ENCODE data around the gene VARS1.
A peak's percentile ranks its signal among the peaks of the same experiment; 100 is the strongest.
"Not testable (repeated sequence)": the region's sequence is repeated elsewhere in the genome, so short reads cannot be mapped to it uniquely, and the experiment has no call there.

Gene VARS1

DNA sequence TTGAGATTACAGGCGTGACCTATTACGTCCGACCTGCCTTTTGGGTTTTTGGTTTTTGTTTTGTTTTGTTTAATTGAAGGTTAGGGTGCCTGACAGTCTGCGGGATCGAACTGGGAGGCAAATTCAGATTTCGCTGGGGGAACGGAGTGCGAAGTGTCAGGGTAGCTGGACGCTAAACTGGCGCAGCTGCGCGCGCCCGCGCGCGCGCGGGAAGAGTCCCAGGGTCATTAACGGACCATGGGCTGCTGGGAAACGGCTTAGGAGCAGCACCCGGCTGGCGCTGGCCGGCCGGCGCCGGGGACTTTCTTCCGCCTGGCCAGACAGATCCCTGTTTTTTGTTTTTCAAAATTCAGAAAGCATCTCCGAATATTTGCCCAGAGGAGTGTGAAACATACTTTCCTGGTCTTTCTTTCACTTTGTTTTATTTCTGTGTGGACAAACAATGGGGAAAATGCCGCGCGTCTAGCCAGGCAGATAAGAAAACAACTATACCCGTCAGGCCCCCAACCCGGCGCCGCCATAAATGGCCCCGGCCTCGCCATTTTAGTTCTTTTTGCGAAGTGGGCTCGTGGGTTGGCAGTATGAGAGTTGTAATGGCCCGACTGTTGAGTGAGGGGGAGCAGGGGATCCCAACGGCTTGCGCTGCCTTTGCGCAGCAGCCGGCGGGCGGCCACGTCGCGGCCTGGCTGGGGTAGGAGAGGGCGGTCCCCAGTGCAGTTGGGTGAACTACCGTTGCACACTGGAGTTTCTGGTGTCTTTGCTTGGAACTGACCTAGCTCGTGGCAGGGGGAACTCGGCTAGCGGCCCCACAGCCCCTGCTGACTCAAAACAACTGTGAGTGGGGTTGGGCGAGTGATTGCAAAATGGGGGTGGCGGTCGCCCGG, 39.1 kb upstream of the VARS1 start:
- FAIRE-seq: peak; percentile 71
- no peak for TF ChIP-seq SPI1 (IDR thresholded peaks at IDR 0.05; ENCODE audit: low read depth, low read length)
- TF ChIP-seq POLR2AphosphoS5 (IDR thresholded peaks at IDR 0.05; ENCODE audit: low read depth, low read length): peak; percentile 99
- peak; percentile 94 for TF ChIP-seq TAF1 (IDR thresholded peaks at IDR 0.05; ENCODE audit: low read depth, low read length)
- peak; percentile 4 for TF ChIP-seq PAX5 (IDR thresholded peaks at IDR 0.05; ENCODE audit: insufficient read depth, low read length, severe bottlenecking)
- peak; percentile 92 for TF ChIP-seq POU2F2 (IDR thresholded peaks at IDR 0.05; ENCODE audit: low read depth, low read length)
- TF ChIP-seq POLR2A (IDR thresholded peaks at IDR 0.05; ENCODE audit: low read depth, low read length): peak; percentile 99
- peak; percentile 63 for DNase-seq (ENCODE audit: insufficient read length, low spot score)

- TF ChIP-seq PAX5 (IDR thresholded peaks at IDR 0.05; ENCODE audit: insufficient read depth, low read length, severe bottlenecking) (no peak), POLR2A (IDR thresholded peaks at IDR 0.05; ENCODE audit: low read depth, low read length) (no peak), TAF1 (IDR thresholded peaks at IDR 0.05; ENCODE audit: low read depth, low read length) (no peak), POLR2AphosphoS5 (IDR thresholded peaks at IDR 0.05; ENCODE audit: low read depth, low read length) (no peak), POU2F2 (IDR thresholded peaks at IDR 0.05; ENCODE audit: low read depth, low read length) (no peak), SPI1 (IDR thresholded peaks at IDR 0.05; ENCODE audit: low read depth, low read length) (no peak)
- no peak for DNase-seq (ENCODE audit: insufficient read length, low spot score)
- FAIRE-seq: no peak
Measured at GRCh38 chr6:31831350-31832215, 36.0 kb upstream of the VARS1 start.

GRCh38 chr6:31830886-31831335, 35.4 kb upstream of the VARS1 start:
- no peak for FAIRE-seq

DNA sequence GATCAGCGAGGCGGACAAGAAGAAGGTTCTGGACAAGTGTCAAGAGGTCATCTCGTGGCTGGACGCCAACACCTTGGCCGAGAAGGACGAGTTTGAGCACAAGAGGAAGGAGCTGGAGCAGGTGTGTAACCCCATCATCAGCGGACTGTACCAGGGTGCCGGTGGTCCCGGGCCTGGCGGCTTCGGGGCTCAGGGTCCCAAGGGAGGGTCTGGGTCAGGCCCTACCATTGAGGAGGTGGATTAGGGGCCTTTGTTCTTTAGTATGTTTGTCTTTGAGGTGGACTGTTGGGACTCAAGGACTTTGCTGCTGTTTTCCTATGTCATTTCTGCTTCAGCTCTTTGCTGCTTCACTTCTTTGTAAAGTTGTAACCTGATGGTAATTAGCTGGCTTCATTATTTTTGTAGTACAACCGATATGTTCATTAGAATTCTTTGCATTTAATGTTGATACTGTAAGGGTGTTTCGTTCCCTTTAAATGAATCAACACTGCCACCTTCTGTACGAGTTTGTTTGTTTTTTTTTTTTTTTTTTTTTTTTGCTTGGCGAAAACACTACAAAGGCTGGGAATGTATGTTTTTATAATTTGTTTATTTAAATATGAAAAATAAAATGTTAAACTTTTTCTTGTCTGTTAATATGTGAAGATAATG, 34.2 kb upstream of the VARS1 start:
- FAIRE-seq: no peak
- DNase-seq (ENCODE audit: insufficient read length, low spot score): no peak
- TF ChIP-seq SPI1 (IDR thresholded peaks at IDR 0.05; ENCODE audit: low read depth, low read length) (no peak), POLR2AphosphoS5 (IDR thresholded peaks at IDR 0.05; ENCODE audit: low read depth, low read length) (no peak), PAX5 (IDR thresholded peaks at IDR 0.05; ENCODE audit: insufficient read depth, low read length, severe bottlenecking) (no peak), POU2F2 (IDR thresholded peaks at IDR 0.05; ENCODE audit: low read depth, low read length) (no peak), POLR2A (IDR thresholded peaks at IDR 0.05; ENCODE audit: low read depth, low read length) (no peak), TAF1 (IDR thresholded peaks at IDR 0.05; ENCODE audit: low read depth, low read length) (no peak)

More at GRCh38 chr6:31830886-31831335, 35.4 kb upstream of the VARS1 start:
- TF ChIP-seq SPI1 (IDR thresholded peaks at IDR 0.05; ENCODE audit: low read depth, low read length): no peak
- no peak for TF ChIP-seq POLR2AphosphoS5 (IDR thresholded peaks at IDR 0.05; ENCODE audit: low read depth, low read length)
- no peak for TF ChIP-seq POLR2A (IDR thresholded peaks at IDR 0.05; ENCODE audit: low read depth, low read length)
- no peak for TF ChIP-seq POU2F2 (IDR thresholded peaks at IDR 0.05; ENCODE audit: low read depth, low read length)
- no peak for TF ChIP-seq TAF1 (IDR thresholded peaks at IDR 0.05; ENCODE audit: low read depth, low read length)
- no peak for TF ChIP-seq PAX5 (IDR thresholded peaks at IDR 0.05; ENCODE audit: insufficient read depth, low read length, severe bottlenecking)
- no peak for DNase-seq (ENCODE audit: insufficient read length, low spot score)

GRCh38 chr6:31827286-31828079, 31.9 kb upstream of the VARS1 start, which contains the start of gene HSPA1B:
Gene HSPA1B (plus strand): TSS chr6:31827738. CDS start chr6:31827951, 213 bp downstream.
- FAIRE-seq: peak; percentile 77
- peak; percentile 80 for DNase-seq (ENCODE audit: insufficient read length, low spot score)
- TF ChIP-seq POLR2A (IDR thresholded peaks at IDR 0.05; ENCODE audit: low read depth, low read length) (peak; percentile 98), SPI1 (IDR thresholded peaks at IDR 0.05; ENCODE audit: low read depth, low read length) (no peak), TAF1 (IDR thresholded peaks at IDR 0.05; ENCODE audit: low read depth, low read length) (peak; percentile 88), POLR2AphosphoS5 (IDR thresholded peaks at IDR 0.05; ENCODE audit: low read depth, low read length) (peak; percentile 98), POU2F2 (IDR thresholded peaks at IDR 0.05; ENCODE audit: low read depth, low read length) (no peak), PAX5 (IDR thresholded peaks at IDR 0.05; ENCODE audit: insufficient read depth, low read length, severe bottlenecking) (no peak)

GRCh38 chr6:31826793-31827285, 31.3 kb upstream of the VARS1 start:
- FAIRE-seq: no peak
- TF ChIP-seq PAX5 (IDR thresholded peaks at IDR 0.05; ENCODE audit: insufficient read depth, low read length, severe bottlenecking) (no peak), POU2F2 (IDR thresholded peaks at IDR 0.05; ENCODE audit: low read depth, low read length) (no peak), TAF1 (IDR thresholded peaks at IDR 0.05; ENCODE audit: low read depth, low read length) (no peak; the same call in 1 of the 2 replicates), POLR2AphosphoS5 (IDR thresholded peaks at IDR 0.05; ENCODE audit: low read depth, low read length) (peak; percentile 32; the same call in 1 of the 2 replicates), POLR2A (IDR thresholded peaks at IDR 0.05; ENCODE audit: low read depth, low read length) (no peak), SPI1 (IDR thresholded peaks at IDR 0.05; ENCODE audit: low read depth, low read length) (no peak)
- DNase-seq (ENCODE audit: insufficient read length, low spot score): peak; percentile 49

DNA sequence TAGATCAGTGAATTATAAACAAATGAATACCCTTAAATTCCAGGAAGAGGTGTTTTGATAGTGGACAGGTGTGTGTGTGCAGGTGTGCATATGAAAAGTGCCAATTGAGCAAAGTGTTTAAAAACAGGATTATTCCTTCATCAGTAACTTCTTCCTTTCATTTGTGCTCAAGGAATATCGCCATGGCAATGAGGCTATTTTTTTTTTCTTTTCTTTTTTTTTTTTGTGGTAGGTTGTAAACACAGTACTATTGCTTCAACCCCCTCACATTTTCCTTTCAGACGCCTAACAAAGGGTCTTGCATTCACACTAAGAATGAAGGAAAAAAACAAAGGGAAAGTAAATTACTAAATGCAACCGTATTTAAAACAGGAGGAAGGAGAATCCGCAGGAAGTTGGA, 30.0 kb upstream of the VARS1 start:
- TF ChIP-seq SPI1 (IDR thresholded peaks at IDR 0.05; ENCODE audit: low read depth, low read length) (no peak), POU2F2 (IDR thresholded peaks at IDR 0.05; ENCODE audit: low read depth, low read length) (no peak), POLR2A (IDR thresholded peaks at IDR 0.05; ENCODE audit: low read depth, low read length) (no peak)
- FAIRE-seq: no peak

DNA sequence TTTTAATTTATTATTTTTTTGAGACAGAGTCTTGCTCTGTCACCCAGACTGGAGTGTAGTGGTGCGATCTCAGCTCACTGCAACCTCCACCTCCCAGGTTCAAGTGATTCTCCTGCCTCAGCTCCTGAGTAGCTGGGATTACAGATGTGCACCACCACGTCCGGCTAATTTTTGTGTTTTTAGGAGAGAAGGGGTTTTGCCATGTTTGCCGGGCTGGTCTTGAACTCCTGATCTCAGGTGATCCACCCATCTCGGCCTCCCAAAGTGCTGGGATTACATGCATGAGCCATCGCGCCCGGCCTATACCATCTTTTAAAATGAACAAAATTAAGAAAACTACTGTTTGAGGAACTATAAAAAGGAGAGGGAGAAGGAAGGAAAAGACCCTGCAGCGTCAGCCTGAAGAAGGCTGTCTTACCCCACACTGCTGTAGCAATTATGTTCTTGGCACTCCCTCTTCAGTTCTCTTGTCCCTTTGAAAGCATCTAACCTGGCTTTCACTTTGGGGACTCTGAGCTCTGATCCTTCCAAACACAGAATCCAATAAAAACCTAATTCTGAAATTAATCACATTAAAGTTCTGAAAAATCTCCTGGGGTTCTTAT, 28.1 kb upstream of the VARS1 start:
- DNase-seq (ENCODE audit: insufficient read length, low spot score); FAIRE-seq: not testable (repeated sequence)

More for the DNA sequence above, 30.0 kb upstream of the VARS1 start:
- DNase-seq (ENCODE audit: insufficient read length, low spot score): no peak

Data from GM12891 (cell line).